KBM-7 (cell line): ENCODE data around the gene ATP5PD.
A peak's percentile ranks its signal among the peaks of the same experiment; 100 is the strongest.
"Not testable (repeated sequence)": the region's sequence is repeated elsewhere in the genome, so short reads cannot be mapped to it uniquely, and the experiment has no call there.

Experiments used
- DNase-seq: peaks from one replicate; pipeline ENCODE4 v3.0.0-alpha.2; 2015
- in situ Hi-C: fragments of 300-500 bp; cut with MboI; formaldehyde crosslinking; loops from 2 replicates; pipeline ENCODE4 v1.14.3; 2020; ENCODE audit warnings: low sequenced_read_pairs, low pct_unique_long_range_greater_than_20kb, mixed read lengths

ATP5PD gene

DNA sequence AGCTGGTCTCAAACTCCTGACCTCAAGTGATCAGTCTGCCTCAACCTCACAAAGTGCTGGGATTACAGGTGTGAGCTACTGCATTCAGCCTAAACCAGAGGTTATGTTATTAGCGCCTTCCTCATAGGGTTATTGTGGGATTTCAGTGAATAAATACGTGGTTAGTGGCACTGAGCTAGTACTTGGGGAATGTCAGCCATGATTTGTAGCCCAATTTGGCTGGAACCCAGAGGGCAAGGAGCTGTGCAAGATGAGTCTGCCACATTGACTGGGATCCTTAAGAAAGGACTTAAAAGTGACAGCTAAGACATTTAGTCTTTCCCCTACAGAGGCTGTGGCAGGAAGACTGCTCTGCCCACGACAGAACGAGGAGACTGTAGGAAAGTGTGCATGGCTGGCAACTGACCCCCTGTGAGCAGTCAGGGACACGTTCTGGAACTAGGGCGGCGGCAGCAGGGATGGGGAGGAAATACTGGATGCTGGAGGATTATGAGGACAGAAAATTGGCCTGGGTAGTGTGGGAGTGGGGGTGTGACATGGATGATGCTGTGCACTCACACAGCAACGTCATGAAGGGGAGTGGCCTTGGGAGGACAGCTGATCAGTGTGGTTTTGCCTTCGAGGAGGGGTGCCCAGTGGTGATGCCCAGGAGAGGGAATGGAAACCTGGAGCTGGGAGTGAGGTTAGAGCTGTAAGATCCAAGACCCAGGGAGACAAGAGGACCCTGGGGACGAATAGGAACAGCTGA, 14.6 kb downstream of the ATP5PD start:
- in situ Hi-C loops: no loop called here
- DNase-seq: peak; percentile 58

GRCh38 chr17:75030161-75030560, 16.6 kb downstream of the ATP5PD start:
- in situ Hi-C loops: no loop called here
- peak; percentile 69 for DNase-seq

DNA sequence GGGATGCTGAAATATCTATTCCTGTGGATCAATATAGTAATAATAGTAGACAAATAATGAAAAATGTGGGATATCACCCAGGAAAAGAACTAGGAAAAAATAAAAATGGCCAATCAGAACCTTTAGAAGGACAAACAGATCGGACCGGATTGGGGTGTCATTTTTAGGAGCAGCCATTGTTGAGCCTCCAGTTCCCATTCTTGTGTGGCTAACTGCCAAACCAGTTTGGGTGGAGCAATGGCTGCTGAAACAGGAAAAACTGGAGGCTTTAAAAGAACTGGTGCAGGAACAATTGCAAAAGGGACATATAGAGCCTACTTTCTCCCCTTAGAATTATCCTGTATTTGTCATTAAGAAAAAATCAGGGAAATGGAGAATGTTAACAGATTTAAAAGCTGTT, 20.1 kb downstream of the ATP5PD start:
- peak; percentile 18 for DNase-seq
- in situ Hi-C loops: not testable (repeated sequence)

DNA sequence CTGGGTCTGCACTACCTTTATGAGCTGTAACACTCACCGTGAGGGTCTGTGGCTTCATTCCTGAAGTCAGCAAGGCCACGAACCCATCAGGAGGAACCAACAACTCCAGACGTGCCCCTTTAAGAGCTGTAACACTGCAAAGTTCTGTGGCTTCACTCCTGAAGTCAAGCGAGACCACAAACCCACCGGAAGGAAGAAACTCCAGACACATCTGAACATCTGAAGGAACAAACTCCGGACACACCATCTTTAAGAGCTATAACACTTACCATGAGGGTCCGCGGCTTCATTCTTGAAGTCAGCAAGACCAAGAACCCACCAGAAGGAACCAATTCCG, 21.4 kb downstream of the ATP5PD start:
- in situ Hi-C loops: not testable (repeated sequence)
- peak; percentile 94 for DNase-seq

- in situ Hi-C loops: no loop called here
- DNase-seq: no peak
Observed at GRCh38 chr17:75024686-75025397, 21.9 kb downstream of the ATP5PD start.

DNA sequence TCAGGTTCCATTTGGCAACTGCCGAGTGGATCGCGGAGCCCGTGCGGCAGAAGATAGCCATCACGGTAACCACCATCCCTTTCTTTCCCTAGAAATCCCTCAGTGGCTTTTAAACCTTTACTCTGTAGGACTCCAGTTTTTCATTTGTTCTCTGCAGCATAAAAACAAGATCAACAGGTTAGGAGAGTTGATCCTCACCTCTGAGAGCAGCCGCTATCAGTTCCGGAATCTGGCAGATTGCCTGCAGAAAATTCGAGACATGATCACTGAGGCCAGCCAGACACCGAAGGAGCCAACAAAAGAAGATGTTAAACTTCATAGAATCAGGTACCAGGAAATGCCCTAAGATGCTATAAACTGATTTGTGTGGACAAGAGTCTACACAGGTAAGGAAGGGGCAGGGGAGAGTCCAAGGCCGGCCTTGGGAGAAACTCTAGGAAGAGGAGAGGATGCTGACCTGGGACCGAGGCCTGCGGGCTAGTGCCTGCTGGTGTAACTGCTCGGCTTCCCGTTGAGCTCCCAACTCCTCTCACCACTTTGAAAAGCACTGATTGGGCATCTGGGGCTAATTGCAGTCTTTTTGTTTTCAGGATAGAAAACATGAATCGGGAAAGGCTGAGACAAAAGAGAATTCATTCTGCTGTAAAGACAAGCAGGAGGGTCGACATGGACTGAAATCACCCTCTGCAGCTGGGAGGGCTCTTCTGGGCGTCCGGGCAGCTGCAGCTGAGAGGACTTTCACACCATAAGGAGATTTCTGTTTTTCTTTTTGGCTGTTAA, 26.2 kb downstream of the ATP5PD start:
- DNase-seq: no peak
- in situ Hi-C loops: no loop called here

- DNase-seq: no peak
- in situ Hi-C loops: no loop called here
Observed at GRCh38 chr17:75019710-75020109, 27.1 kb downstream of the ATP5PD start.

- in situ Hi-C loops: no loop called here
- no peak for DNase-seq
Observed at GRCh38 chr17:75019146-75019545, 27.6 kb downstream of the ATP5PD start.

DNA sequence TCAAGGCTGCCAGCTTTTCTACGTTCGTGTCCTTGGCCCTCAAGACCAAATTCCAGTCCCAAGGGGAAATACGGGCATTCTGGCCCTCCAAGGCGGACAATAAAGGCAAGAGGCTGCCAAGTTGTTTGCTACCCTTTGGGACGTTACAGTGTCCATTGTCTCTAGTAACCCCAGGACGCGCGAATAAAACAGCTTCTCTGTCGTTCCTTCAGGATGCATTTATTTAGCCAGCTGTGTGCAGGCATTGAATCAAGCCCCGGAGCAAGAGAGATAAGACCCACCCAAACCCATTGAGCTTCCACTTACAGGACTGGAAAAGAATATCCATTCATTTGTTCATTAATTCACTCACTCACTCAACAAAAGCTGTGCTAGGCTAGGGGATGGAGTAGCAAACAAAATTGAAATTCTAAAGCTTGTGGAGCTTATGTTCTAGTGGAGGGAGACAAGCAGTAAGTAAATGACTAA, 33.6 kb downstream of the ATP5PD start:
- in situ Hi-C loops: no loop called here
- no peak for DNase-seq

DNA sequence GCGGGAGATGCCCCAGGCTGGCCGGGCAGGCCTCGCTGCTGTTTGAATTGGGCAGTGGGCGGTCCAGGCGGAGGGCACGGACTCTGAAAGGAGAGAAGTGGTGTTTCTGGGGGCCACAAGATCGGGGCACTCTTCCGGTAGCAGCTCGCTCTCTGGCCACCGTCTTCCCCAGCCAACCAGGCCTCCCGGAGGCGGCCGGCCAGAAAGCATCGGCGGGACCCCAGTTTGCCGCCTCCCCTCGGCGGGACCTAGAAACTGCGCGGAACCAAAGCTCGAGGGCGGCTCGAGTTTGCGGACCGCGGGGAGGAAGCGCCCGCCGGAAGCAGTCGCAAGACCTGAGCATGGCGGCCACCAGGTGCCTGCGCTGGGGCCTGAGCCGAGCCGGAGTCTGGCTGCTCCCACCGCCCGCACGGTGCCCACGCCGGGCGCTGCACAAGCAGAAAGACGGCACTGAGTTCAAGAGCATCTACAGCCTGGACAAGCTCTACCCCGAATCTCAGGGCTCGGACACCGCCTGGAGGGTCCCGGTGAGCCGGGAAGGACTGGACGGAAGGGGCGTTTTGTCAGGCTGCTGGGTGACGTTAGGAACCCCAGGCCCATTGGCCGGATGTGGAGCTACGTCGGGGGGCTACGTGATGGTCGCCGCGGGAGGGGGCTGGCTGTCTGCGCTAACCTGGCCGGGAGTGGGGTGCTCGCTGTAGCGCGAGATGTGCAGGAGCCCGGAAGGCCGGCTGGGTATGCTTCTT, 34.2 kb downstream of the ATP5PD start, which contains the start of gene MRPL58:
TSS of gene MRPL58 (plus strand) at position 325 of the 746 bp plus-strand sequence. CDS start at position 342, 17 bp downstream.
- in situ Hi-C loops: no loop called here

DNA sequence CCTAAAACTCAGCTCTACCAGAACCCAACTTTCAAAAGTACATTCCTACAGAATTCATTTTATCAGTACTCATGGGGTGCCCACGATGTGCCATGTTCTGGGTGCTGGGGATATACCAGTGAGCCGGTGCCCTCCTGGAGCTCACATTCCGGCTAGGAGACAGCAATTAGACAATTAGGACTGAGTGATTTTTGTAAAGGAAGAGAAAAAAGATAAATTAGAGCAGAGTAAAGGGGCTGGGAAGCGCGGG, 34.7 kb downstream of the ATP5PD start:
- in situ Hi-C loops: no loop called here
- no peak for DNase-seq

More for the DNA sequence above, 34.2 kb downstream of the ATP5PD start, which contains the start of gene MRPL58:
- DNase-seq: peak; percentile 89

DNA sequence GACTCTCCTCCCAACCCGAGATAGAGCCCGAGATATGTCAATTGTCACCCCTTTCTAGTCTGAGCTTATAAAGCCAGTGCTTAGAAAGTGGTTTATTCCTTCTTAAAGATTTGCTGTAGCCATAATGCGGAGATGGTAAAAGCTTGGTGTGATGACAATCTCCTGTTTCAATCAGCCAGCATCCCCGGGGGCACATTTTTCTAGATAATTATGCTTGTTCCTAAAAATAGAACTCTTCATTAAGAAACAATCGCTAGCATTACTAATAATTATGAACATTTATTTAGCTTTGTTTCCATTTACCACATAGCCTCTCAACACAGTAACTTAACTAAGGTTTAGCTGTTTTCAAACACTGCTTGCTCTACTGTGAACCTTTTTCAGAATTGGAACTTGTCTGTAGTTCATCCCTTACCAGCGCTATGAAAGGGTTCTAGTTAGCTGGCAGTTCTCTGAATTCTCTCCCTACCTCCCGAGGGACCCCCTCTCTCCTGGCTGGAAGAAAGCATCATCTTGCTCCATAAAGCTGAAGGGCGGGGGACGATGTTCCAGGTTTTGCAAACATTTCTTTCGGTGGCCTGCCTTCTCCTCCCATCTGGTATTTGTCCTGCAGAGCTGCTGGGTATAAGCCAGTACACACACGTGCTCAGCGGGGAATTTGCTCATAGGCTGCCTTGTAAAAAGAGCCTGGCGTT, 35.2 kb downstream of the ATP5PD start:
- no peak for DNase-seq
- in situ Hi-C loops: no loop called here

DNA sequence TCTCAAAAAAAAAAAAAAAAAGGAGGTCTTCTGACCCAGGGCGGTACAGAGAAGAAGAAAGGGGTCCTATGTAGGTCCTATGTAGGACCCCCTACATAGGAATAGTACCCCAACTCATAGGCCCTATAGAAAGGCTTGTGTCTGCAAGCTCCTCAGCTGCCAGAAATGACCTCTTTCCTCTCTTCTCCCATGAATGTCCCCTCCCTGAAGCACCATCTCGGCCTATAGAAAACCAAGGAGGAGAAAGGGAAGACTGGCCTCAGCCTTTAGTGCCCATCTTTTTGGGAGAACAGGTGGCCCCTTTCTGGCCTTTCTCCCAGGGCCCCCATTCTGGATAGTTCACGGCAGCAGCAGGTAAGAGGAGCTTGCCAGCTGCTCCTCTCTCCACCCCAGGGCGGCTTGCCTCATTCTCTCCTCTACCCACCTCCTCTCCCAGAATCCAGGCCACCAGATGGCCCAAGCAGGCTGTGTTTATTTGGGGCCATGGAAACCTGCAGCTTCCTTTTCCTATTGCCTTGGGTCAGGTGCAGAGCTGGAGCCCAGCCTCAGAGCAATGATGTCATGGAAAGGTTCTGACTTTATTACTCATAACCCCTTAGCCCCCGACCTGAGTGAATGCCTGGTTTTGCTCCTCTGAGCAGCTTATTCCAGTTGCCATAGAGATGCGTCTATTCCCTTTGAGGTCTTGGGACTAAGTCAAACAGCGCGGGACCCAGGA, 35.9 kb downstream of the ATP5PD start:
- in situ Hi-C loops: no loop called here
- DNase-seq: peak; percentile 65

DNA sequence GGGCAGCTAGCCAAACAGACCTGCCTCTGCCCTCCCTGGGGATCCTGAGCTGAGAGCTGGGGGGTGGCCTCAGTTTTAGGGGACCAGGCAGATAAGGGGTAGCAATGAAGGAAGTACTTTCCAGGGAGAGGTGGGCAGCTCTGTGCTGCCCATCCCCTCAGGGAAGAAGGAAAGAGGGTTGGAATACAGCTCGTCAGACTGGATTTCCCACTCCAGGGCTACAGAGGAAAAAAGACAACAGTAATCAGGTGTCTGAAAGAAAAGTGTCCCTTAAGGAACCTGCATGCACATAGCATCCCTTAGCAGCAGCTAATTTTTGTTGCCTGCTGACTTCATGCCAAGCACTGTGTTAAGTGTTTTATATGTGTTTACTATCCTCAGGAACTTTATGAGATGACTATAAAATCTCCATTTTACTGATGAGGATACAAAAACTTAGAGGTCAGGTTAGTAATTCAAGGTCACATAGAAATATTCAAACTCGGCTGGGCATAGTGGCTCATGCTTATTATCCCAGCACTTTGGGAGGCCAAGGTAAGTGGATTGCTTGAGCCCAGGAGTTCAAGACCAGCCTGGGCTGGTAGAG, 37.5 kb downstream of the ATP5PD start:
- no peak for DNase-seq
- in situ Hi-C loops: no loop called here

DNA sequence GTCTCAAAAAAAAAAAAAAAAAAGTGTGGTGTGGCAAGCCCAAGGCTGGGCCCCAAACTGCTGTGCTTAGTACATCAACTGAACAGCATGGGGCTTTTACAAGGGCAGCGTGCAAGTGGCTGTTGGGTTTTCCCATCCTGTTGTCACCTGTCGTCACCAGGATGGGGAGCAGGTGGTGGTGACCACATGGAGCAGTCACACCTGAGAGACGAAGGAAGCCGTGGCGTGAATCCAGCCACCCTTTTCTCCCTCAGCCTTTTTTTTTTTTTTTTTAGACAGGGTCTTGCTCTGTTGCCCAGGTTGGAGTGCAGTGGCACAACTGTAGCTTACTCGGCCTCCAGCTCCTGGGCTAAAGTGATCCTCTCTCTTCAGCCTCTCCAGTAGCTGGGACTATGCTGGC, 38.4 kb downstream of the ATP5PD start:
- DNase-seq: no peak
- in situ Hi-C loops: no loop called here

DNA sequence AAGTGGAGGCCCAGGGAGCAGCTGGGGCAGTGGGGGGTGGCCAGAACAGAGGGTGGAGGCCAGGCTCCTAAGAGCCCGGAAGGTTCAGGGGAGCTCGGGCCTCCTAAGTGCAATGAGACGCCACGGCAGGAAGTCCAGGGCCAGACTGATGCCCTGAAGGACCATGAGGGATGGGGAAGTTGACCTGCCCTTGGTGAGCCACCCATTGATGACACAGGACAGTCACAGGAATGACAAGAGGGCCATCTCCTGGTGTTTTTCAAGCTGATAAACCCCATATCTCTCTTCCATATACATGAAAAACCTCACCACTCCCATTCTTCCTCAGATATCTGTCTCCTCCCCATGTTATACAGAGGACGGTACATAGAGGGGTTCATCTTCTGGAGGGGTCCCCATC, 40.1 kb downstream of the ATP5PD start:
- DNase-seq: peak; percentile 39

DNA sequence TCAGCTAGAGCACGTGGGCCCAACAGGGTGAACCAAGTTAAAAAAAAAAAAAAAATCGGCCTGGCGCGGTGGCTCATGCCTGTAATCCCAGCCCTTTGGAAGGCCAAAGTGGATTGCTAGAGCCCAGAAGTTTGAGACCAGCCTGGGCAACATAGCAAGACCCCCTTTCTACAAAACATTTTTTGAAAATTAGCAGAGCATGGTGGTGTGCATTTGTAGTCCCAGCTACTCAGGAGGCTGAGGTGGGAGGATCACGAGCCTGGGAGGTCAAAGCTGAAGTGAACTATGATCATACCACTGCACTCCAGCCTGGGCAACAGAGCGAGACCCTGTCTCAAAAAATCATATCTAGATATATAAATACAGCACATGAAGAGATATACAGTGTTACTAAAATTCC, 40.7 kb downstream of the ATP5PD start:
- DNase-seq, in situ Hi-C loops: not testable (repeated sequence)

More for the DNA sequence above, 40.1 kb downstream of the ATP5PD start:
- in situ Hi-C loops: no loop called here

DNA sequence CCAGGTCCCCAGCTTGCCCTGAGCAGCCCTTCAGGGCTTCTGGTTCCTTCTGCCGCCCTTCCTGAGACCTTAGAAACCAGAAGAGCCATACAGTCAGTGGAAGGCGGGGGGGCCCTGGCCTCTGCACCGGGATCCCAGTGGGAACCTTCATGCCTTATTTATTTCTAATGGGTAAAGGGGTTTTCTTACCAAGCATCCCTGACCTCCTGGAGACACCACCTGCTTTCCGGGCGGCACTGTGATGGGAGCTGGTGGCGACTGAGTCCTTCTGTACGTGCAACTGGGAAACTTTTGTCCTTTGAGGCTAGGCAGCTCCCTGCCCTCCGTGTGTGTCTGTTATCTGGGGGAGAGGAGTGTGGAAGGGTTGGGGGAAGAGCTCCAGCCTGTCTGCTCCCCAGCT, 41.5 kb downstream of the ATP5PD start:
- in situ Hi-C loops: no loop called here
- no peak for DNase-seq
